Activated CD4-positive, CD25-positive, alpha-beta regulatory T cell treated with anti-CD3 and anti-CD28 coated beads, Interleukin-2, amount 50 U/mL, for 72 hours (primary cell): Measurements from ENCODE around the gene BMPR2.

ENCODE experiments used
- DNase-seq: peaks from one replicate; pipeline ENCODE4 v3.0.0; 2021

The BMPR2 gene

DNA sequence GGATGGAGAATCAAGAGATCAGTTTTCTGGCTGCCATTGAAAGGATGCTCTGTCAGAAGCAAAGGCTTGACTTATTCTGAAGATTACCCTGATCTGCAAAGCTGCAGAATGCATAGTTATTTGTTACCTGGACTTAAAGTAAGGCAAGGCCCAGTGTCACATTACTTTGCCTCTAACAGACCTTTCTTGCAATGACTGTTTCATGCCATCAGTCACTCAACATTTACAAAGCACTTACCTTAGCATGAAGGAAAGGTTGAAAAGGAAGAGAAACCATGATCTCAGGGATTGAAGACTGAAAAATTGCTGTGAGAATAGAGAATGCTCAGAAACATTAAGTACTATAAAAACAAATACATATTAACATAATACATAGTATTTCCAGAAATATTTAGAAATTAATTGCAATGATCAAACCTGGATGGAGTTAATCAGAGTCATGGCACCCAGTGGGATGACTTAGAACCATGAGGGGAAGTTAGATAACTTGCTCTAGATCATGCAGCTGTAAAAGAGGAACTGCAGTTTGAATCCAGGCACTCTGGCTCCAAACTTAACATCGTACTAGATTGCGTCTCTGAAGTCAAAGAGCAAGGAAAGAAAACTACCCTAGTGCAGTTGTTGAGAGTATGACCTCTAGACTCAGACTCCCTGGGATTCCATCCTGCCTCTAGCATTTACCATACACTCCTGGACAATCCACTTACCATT is 232.2 kb downstream of the BMPR2 start:
- DNase-seq: no peak

DNA sequence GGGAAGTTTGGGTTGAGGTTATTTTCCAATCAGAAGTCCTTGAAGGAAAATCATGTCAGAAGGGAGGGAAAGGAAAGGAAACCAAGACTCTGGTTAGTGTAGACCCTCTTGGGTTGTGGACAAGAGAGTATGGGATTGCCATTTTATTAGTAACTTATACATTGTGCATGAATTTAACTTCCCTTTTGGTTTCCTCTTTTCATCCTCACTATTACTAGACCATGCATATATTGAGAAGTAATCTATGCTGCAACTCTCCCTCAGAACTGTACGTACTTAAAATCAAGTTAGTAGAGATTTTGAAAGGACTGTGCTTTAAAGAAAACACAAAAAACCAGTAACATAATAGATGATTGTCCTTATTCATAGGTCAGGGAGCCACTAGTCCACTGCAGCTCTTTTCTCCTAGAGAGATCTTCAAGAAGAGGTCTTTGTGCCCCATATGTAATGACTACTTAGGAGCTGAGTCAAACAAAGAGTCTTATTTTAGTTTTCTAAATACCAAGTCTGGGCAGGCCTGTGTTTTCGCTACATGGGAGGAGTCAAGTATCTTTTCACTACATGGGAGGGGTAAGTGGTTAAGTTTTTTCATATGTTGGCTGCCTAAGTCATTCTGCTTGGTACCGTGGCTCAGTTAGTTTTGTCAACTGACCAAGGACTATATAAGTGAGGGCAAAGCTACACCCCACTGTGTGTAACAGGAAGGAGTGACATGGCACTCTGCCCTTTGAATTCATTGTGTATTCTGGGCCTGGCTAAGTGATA is 233.4 kb downstream of the BMPR2 start:
- no peak for DNase-seq

DNA sequence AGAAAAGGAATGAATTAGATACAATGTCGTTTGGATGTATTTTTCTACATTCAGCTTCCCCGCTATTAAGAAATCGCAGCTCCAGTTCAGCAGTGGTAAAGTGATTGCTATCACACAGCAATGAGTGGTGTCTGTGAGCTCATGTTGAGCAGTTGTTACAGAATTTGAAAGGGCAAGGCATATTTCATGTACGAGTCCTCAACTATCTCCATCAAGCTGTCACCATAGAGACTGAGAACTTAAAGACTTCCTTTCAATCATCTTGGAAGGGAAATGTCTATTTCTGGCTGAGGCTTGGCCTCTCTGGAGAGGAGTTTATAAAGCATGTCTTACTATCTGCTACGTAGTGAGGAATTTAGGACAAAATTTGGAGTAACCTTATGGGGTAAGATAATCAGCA is 234.3 kb downstream of the BMPR2 start:
- DNase-seq: no peak

DNA sequence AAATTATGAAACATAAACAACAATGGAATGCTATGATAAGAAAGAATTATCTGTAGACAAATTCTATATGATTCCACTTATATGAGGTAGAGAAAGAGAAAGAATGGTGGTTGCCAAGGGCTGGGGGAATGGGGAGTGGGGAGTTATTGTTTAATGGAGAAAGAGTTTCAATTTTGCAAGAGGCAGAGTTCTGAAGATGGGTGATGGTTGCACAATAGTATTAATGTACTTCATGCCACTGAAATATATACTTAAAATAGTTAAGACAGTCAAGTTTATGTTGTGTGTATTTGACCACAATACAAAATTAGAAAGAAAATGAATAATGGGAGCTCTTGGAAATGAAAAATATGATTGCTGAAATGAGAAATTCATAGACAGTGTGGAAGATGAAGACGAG is 236.0 kb downstream of the BMPR2 start:
- no peak for DNase-seq

DNA sequence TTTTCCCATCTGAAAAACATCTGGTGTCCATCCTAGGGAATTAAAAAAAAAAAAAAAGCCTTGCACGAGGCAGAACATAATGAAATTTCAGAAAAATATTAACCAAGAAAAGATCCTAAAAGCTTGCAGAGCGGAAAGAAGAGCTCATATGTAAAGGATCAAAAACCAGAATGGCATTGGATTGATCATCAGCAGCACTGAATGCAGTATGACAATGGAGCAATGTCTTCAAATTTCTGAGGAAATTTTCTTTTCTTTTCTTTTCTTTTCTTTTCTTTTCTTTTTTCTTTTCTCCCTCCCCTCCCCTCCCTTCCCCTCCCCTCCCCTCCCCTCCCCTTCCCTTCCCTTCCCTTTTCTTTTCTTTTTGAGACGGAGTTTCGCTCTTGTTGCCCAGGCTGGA is 237.4 kb downstream of the BMPR2 start:
- no peak for DNase-seq
